Activated CD4-positive, alpha-beta memory T cell treated with anti-CD3 and anti-CD28 coated beads for 36 hours (primary cell): Measurements from ENCODE around the gene LRP3. TPM values are rescaled to one million over a fixed set of nuclear protein-coding genes. Genes with fewer than 3 reads are reported as not detected.

Experiments
- CTCF ChIA-PET: fragments of 350-600 bp; sonication (Branson Sonifier 250); formaldehyde crosslinking; loops from one replicate; lab custom pipeline; 2021; ENCODE audit warnings: antibody characterized with exemption, inconsistent platforms; lab: Charles Lee
- POLR2A ChIA-PET: fragments of 350-600 bp; sonication (Branson Sonifier 250); formaldehyde crosslinking; loops from one replicate; lab custom pipeline; 2021; ENCODE audit warnings: antibody characterized with exemption; lab: Charles Lee
- DNase-seq: peaks from one replicate; pipeline ENCODE4 v3.0.0-alpha.2; 2020
- H3K27ac Mint-ChIP-seq: one replicate; pipeline ENCODE4 v1.8.0; 2021; ENCODE audit warnings: mixed read lengths
- H3K27me3 Mint-ChIP-seq: one replicate; pipeline ENCODE4 v1.8.0; 2021; ENCODE audit warnings: mixed read lengths
- H3K36me3 Mint-ChIP-seq: one replicate; pipeline ENCODE4 v1.8.0; 2021; ENCODE audit warnings: mixed read lengths
- H3K4me1 Mint-ChIP-seq: one replicate; pipeline ENCODE4 v1.8.0; 2021; ENCODE audit warnings: low read depth, mixed read lengths
- H3K4me3 Mint-ChIP-seq: one replicate; pipeline ENCODE4 v1.8.0; 2021; ENCODE audit warnings: mild to moderate bottlenecking, mixed read lengths
- H3K9me3 Mint-ChIP-seq: one replicate; pipeline ENCODE4 v1.8.0; 2021; ENCODE audit warnings: mixed read lengths
- intact Hi-C: fragments of 100-400 bp; cut with micrococcal nuclease; formaldehyde crosslinking; loops from one replicate; pipeline ENCODE4 v1.15.1; 2023
- total RNA-seq, 2 experiments: library from RNA; stranded (reverse); gene quantifications; one replicate each; pipeline ENCODE4 v1.2.3, GENCODE V29; 2021

LRP3 gene
- total RNA-seq, 2 experiments from 2014 or later, result 0.19 to 0.22 TPM

DNA sequence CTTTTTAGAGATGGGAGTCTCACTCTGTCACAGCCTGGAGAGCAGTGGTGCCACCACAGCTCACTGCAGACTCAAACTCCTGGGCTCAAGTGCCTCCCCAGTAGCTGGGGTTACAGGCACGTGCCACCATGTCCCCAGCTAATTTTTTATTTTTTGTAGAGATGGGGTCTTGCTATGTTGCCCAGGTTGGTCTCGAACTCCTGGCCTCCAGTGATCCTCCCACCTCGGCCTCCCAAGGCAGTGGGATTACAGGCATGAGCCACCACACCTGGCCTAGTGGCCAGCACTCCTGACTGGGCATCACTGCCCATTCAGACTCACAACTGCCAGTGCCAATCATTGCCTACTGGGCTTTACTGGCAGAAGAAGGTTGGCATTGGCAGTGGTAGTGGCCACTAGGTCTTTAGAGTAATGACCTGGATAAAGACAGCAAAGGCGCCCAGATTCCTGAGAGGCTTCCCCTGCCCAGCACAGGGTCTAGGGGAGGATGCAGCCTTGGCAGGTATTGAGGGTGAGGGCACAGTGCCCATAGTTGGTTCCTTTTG is 58.4 kb downstream of the LRP3 start:
- Mint-ChIP-seq H3K9me3 (no peaks in the 10 kb centered on the region), H3K4me3 (no peak overlapping the region), H3K36me3 (no peaks in the 10 kb centered on the region), H3K27ac (no peak overlapping the region), H3K27me3 (peaks cover 2% of the 10 kb centered on the region), H3K4me1 (no peaks in the 10 kb centered on the region)
- POLR2A ChIA-PET, result no interaction called here
- DNase-seq, result no peak
- CTCF ChIA-PET, result no interaction called here
- intact Hi-C loops, result no loop called here

DNA sequence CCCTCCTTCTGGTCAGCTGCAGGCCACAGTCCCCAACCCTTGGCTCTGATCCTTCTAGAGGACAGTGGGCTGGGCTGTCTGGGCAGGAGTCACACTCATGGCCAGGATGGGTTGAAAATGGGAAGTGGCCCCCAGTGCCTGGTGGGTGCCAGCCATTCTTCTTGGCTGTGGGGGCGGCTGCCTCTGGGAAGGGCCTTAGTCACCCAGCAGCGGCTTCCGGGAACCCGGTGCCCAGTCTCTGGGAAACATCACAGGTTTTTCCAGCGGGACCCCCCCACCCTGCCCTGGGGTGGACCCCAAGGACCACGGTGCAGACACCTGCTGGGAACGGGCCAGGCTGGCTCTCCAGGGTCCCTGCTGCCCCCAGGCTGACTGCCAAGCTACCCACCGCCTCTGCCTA is 58.8 kb downstream of the LRP3 start:
- CTCF ChIA-PET, result no interaction called here
- H3K27ac Mint-ChIP-seq, result no peak overlapping the region
- no peak overlapping the region for H3K4me3 Mint-ChIP-seq
- no peaks in the 10 kb centered on the region for H3K36me3 Mint-ChIP-seq
- H3K27me3 Mint-ChIP-seq, result peaks cover 3% of the 10 kb centered on the region
- no peak for DNase-seq
- no peaks in the 10 kb centered on the region for H3K4me1 Mint-ChIP-seq
- POLR2A ChIA-PET, result no interaction called here
- intact Hi-C loops, result no loop called here
- H3K9me3 Mint-ChIP-seq, result peaks cover 2% of the 10 kb centered on the region

DNA sequence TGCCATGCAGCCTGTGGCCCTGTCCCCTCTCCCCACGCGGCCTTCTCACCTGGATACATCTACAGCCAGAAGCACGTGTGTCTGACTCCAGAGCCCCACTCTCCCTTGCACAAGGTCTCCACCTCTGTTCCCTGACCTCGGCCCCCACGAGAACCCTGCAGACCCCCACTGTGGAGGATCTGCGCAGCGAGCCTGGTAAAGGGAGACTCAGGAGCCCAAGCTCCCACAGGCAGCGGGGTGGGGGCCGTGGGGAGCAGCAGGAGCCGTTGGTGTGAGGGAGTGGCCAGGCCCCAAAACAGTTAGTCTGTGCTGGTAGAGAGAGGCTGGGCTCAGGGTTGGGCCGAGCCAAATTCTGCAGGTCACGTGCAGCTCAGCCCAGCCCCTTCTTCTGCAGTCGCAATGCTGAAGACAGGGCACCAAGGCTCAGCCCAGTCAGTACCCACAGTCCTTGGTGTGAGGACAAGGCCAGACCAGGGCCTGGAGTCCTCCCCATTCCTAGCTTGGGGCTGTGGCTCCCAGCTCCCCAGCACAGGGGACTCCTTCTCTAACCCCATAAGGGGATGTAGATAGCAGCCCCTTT is 60.2 kb downstream of the LRP3 start:
- intact Hi-C loops, result no loop called here
- CTCF ChIA-PET, result interaction anchor here (0.6 kb wide), 1 partner anchor 842 kb away, joined by 4 read pairs; no protein-coding TSS in a partner anchor
- Mint-ChIP-seq H3K27ac (no peak overlapping the region), H3K4me3 (no peak overlapping the region), H3K36me3 (no peaks in the 10 kb centered on the region), H3K4me1 (no peaks in the 10 kb centered on the region), H3K27me3 (peaks cover 4% of the 10 kb centered on the region), H3K9me3 (peaks cover 4% of the 10 kb centered on the region)
- POLR2A ChIA-PET, result no interaction called here
- no peak for DNase-seq

DNA sequence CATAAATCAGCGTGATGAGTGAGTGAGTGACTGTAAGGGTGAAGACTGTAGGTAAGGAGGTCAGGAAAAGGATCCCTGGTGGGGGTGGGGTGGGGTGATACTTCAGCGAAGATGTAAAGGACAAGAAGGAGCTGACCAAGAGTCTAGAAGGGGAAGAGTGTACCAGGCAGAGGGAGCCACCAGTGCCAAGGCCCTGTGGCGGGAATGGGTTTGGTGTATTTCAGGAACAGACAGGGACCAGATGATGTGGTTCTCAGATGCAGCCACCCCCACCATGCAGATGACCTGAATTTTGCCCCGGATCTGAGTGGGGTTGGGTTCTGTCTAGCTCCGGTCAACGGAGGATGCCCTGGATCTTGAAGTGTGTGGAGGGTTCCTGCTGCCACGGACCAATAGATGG is 61.7 kb downstream of the LRP3 start:
- Mint-ChIP-seq H3K4me3 (no peak overlapping the region), H3K27ac (no peak overlapping the region), H3K27me3 (peaks cover 6% of the 10 kb centered on the region), H3K9me3 (peaks cover 4% of the 10 kb centered on the region), H3K36me3 (no peaks in the 10 kb centered on the region), H3K4me1 (peaks cover 2% of the 10 kb centered on the region)
- POLR2A ChIA-PET, result no interaction called here
- DNase-seq, result no peak
- CTCF ChIA-PET, result no interaction called here
- intact Hi-C loops, result no loop called here

DNA sequence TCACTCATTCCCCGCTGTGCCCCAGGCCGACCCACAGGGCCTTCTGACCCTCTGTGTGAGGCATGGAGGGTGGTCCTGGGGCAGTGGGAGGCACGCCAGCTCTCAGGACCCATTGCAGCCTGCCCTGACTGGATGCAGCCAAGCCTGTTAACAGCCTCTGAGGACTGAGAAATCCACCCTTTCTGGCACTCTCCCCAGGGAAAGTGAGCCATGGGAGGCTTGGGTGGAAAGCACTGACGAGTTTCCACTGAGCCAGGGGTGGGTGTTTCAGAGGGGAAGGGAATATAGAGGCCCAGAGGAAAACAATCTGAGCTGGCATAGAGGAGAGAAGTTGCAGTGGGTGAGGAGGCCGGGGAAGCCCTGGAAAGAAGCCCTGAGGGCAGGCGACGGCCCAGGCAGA is 62.1 kb downstream of the LRP3 start:
- Mint-ChIP-seq H3K27ac (no peak overlapping the region), H3K9me3 (peaks cover 4% of the 10 kb centered on the region), H3K27me3 (peaks cover 6% of the 10 kb centered on the region), H3K4me3 (no peak overlapping the region), H3K4me1 (peaks cover 4% of the 10 kb centered on the region), H3K36me3 (no peaks in the 10 kb centered on the region)
- ChIA-PET POLR2A (no interaction called here), CTCF (no interaction called here)
- DNase-seq, result no peak
- intact Hi-C loops, result no loop called here

DNA sequence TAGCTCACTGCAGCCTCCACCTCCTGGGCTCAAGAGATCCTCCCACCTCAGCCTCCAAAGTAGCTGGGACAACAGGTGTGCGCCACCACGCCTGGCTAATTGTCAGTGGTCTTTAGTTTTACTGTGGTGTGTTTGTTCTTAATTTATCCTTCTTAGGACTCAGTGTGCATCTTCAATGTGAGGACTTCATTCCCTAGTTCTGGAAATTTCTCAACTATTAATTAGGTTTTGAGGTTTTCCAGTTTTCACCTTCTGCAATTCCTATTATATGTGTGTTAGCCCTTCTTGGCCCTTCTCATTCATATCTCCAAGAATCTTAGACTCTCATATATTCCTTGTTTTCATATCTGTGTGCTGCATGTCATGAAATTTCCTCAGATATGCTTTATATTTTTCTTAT is 63.7 kb downstream of the LRP3 start:
- ChIA-PET POLR2A (no interaction called here), CTCF (interaction anchor here (0.6 to 1.8 kb wide), 3 partner anchors 22 to 220 kb away, joined by 3 to 5 read pairs (median 3); no protein-coding TSS in a partner anchor)
- DNase-seq, result no peak
- peaks cover 6% of the 10 kb centered on the region for H3K4me1 Mint-ChIP-seq
- no peak overlapping the region for H3K4me3 Mint-ChIP-seq
- H3K27ac Mint-ChIP-seq, result no peak overlapping the region
- peaks cover 11% of the 10 kb centered on the region for H3K27me3 Mint-ChIP-seq
- H3K36me3 Mint-ChIP-seq, result no peaks in the 10 kb centered on the region
- intact Hi-C loops, result no loop called here
- H3K9me3 Mint-ChIP-seq, result peaks cover 4% of the 10 kb centered on the region

Other genes starting within 250 kb of the LRP3 start
- gene CEP89, start 222.4 kb upstream of the LRP3 start, total RNA-seq, result 10 to 100 TPM; 15.6 to 21.0 TPM
- gene FAAP24, start 222.1 kb upstream of the LRP3 start, total RNA-seq, result 1 to 10 TPM; 8.1 to 8.3 TPM
- gene RHPN2, start 129.4 kb upstream of the LRP3 start, total RNA-seq, result 1 to 10 TPM; 1.7 to 2.9 TPM
- gene GPATCH1, start 113.1 kb upstream of the LRP3 start, total RNA-seq, result 1 to 10 TPM; 8.9 to 9.9 TPM
- gene WDR88, start 62.2 kb upstream of the LRP3 start, total RNA-seq, result not detected
- not detected for gene SLC7A10, start 31.5 kb downstream of the LRP3 start, total RNA-seq
- gene CEBPA, start 108.2 kb downstream of the LRP3 start, total RNA-seq, result under 1 TPM; 0.22 to 0.33 TPM
- gene CEBPG, start 179.4 kb downstream of the LRP3 start, total RNA-seq, result 10 to 100 TPM; 30.6 to 30.9 TPM